Measurements from ENCODE around the gene CRACR2B. TPM values are rescaled to one million over a fixed set of nuclear protein-coding genes. Genes with fewer than 3 reads are reported as not detected.

The CRACR2B gene
- total RNA-seq, 2 experiments from 2014 or later = 7.7 to 8.1 TPM

DNA sequence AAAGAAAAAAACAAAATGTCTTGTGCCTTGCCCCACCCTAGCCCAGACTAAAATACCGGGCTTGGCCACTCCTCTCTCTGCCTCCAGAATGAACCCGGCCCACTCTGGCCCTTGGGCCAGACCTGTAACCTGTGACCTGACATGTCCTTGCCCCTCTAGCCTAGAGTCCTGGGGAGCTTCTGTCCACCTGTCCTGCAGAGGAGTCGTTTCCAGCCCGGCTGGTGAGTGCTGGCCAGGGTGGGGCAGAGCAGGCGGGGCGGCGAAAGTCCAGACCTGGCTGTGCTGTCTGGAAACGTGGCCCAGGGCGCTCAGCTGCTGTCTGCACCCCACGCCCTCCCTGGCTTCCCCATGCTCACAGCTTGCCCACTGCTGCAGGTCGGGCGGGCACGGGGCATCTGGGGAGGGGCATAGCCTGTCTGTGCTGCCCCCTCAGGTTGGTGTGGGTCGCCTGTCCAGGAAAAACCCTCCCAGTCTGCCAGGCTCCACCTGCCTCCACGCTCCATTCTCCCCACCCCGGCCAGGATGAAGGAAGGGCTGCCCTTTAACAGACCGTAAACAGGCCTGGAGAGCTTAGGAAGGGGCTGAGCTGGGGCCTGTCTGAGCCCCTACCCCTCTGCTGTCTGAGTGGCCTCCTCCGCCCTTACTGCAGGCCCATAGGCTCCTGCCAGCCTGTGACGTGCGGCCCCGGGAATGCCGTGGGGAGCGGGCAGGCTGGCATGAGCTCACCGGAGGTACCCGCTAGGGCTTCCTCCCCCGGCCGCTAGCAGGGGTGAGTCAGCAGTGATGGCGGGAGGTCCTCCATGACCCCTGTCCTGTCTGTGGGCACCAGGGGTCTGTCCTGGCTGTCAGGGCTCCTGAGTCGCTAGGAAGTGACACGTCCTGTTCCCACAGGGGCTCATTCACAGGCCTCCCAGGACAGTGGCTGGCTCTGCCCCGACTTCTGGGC, 6.9 kb downstream of the CRACR2B start:
- H3K36me3 Mint-ChIP-seq (ENCODE audit: low read depth) = peaks cover 2% of the 10 kb centered on the region
- H3K27me3 Mint-ChIP-seq = peaks cover 23% of the 10 kb centered on the region
- DNase-seq = no peak
- ChIA-PET CTCF (interaction anchor here (1.1 to 5.5 kb wide), 4 partner anchors 13 to 37 kb away, joined by 3 to 19 read pairs (median 4); partner anchors contain the start of gene PNPLA2), POLR2A (no interaction called here)
- peaks cover 19% of the 10 kb centered on the region for H3K4me1 Mint-ChIP-seq
- H3K4me3 Mint-ChIP-seq = peak overlapping the region; percentile 67
- no peak overlapping the region for H3K27ac Mint-ChIP-seq
- no peaks in the 10 kb centered on the region for H3K9me3 Mint-ChIP-seq

DNA sequence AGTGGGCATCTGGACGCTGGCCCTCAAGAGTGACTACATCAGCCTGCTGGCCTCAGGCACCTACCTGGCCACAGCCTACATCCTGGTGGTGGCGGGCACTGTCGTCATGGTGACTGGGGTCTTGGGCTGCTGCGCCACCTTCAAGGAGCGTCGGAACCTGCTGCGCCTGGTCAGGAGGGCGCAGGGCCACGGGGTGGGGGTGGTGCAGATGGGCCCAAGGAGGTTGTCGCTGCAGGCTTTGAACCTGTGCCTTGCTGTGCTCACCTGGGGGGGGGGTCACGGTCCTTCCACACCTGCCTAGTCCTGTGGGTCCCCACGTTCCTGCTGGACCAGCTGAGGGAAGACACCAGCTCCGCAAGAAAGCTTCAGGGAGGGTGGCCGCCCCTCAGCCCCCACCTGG, 8.6 kb downstream of the CRACR2B start:
- Mint-ChIP-seq H3K4me3 (no peak overlapping the region), H3K9me3 (no peaks in the 10 kb centered on the region), H3K4me1 (peaks cover 28% of the 10 kb centered on the region), H3K27me3 (peaks cover 12% of the 10 kb centered on the region), H3K27ac (no peak overlapping the region), H3K36me3 (ENCODE audit: low read depth) (peaks cover 5% of the 10 kb centered on the region)
- DNase-seq = no peak
- POLR2A ChIA-PET = no interaction called here
- CTCF ChIA-PET = interaction anchor here (5.5 kb wide), 1 partner anchor 11 kb away, joined by 19 read pairs; no protein-coding TSS in a partner anchor

DNA sequence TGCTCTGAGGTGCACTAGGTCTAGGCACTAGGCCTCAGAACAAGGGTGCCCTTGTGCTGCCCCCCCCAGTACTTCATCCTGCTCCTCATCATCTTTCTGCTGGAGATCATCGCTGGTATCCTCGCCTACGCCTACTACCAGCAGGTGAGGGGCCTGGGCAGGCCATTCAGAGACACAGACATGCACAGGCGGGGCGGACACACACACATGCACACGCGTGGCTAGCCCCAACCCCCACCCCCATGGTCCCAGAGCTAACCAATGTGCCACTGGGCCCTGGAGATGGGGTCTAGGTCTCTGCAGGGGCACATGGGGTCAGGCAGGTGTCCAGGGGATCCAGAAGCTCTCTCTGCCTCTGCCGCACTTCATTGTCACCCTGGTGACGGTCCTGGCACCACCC, 9.0 kb downstream of the CRACR2B start:
- ChIA-PET CTCF (no interaction called here), POLR2A (no interaction called here)
- H3K9me3 Mint-ChIP-seq = no peaks in the 10 kb centered on the region
- H3K4me3 Mint-ChIP-seq = no peak overlapping the region
- peaks cover 5% of the 10 kb centered on the region for H3K36me3 Mint-ChIP-seq (ENCODE audit: low read depth)
- peaks cover 8% of the 10 kb centered on the region for H3K27me3 Mint-ChIP-seq
- no peak overlapping the region for H3K27ac Mint-ChIP-seq
- no peak for DNase-seq
- H3K4me1 Mint-ChIP-seq = peaks cover 27% of the 10 kb centered on the region

DNA sequence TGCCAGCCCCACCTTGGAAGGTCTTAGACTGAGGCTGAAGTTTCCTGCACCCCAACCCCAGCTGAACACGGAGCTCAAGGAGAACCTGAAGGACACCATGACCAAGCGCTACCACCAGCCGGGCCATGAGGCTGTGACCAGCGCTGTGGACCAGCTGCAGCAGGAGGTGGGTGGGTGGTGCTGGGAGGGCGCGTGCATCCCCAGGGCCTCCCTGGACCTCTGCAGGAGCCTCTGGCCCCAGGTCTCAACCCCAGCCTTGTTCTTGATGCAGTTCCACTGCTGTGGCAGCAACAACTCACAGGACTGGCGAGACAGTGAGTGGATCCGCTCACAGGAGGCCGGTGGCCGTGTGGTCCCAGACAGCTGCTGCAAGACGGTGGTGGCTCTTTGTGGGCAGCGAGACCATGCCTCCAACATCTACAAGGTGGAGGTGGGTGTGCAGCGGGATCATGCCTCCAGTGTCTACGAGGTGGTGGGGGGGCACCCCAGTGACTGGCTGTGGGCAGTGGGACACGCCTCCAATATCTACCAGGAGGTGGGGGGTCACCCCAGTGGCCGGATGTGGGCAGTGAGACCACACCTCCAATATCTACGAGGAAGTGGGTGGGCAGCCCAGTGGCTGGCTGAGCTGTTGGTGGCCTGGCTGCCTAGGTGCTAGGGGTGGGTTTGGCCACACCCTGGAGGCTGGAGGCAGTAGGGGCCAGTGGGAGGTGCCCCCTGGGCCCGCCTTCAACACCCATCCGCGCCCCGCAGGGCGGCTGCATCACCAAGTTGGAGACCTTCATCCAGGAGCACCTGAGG, 9.7 kb downstream of the CRACR2B start:
- Mint-ChIP-seq H3K27me3 (peaks cover 4% of the 10 kb centered on the region), H3K36me3 (ENCODE audit: low read depth) (peaks cover 5% of the 10 kb centered on the region), H3K9me3 (no peaks in the 10 kb centered on the region), H3K27ac (no peak overlapping the region), H3K4me3 (no peak overlapping the region), H3K4me1 (peaks cover 24% of the 10 kb centered on the region)
- ChIA-PET POLR2A (no interaction called here), CTCF (interaction anchor here (0.9 kb wide), 1 partner anchor 11 kb away, joined by 3 read pairs; no protein-coding TSS in a partner anchor)
- DNase-seq = no peak

DNA sequence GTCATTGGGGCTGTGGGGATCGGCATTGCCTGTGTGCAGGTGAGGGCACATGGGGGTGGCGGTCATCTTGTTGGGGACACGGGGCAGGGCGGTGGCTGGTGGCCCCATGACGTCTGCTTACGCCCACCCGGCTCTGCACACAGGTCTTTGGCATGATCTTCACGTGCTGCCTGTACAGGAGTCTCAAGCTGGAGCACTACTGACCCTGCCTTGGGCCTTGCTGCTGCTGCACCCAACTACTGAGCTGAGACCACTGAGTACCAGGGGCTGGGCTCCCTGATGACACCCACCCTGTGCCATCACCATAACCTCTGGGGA, 10.2 kb downstream of the CRACR2B start:
- ChIA-PET CTCF (interaction anchor here (0.7 to 0.9 kb wide), 2 partner anchors 11 to 68 kb away, joined by 3 read pairs; no protein-coding TSS in a partner anchor), POLR2A (no interaction called here)
- peaks cover 24% of the 10 kb centered on the region for H3K4me1 Mint-ChIP-seq
- DNase-seq = no peak
- H3K9me3 Mint-ChIP-seq = no peaks in the 10 kb centered on the region
- peaks cover 4% of the 10 kb centered on the region for H3K27me3 Mint-ChIP-seq
- peaks cover 5% of the 10 kb centered on the region for H3K36me3 Mint-ChIP-seq (ENCODE audit: low read depth)
- H3K4me3 Mint-ChIP-seq = no peak overlapping the region
- no peak overlapping the region for H3K27ac Mint-ChIP-seq

DNA sequence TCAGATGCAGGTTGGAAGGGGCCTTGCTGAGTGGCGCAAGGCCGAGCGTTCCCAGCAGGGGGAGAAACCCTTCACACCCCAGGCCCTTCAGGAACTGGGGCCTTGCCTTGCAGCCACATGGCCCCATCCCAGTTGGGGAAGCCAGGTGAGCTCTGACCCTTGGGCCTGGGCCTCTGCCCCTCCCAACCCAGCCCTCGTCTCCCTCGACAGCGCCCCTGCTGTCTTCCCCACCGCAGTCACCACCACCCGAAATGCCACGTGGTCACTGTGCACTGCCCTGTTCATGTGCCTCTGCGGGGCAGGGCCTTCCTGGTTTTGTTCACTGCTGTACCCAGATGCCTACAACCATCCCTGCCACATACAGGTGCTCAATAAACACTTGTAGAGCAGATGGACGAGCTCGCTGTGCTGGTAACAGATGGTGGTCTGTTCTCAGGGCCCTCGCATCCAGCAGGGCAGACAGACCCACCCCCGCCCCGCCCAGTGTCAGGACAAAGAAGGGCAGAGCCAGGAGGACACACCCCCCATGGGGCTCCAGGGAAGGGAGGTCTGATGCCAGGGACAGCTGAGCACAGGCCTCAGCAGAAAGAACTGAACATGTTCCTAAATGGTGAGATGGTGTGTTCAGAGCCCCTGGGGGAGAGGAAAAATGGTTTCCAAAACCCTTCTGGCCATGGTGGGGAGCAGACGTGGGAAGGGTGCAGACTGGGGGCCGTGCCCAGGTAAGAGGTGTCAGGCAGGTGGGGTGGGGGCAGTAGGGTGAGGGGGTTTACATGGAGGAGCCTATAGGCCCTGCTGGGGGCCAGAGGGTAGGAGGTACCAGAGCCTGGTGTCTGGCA, 10.9 kb downstream of the CRACR2B start:
- CTCF ChIA-PET = interaction anchor here (0.7 to 0.9 kb wide), 2 partner anchors 10 to 68 kb away, joined by 3 read pairs; no protein-coding TSS in a partner anchor
- Mint-ChIP-seq H3K9me3 (no peaks in the 10 kb centered on the region), H3K27ac (no peak overlapping the region), H3K36me3 (ENCODE audit: low read depth) (peaks cover 5% of the 10 kb centered on the region), H3K4me1 (peaks cover 26% of the 10 kb centered on the region), H3K27me3 (peaks cover 5% of the 10 kb centered on the region), H3K4me3 (no peak overlapping the region)
- DNase-seq = no peak
- POLR2A ChIA-PET = no interaction called here

DNA sequence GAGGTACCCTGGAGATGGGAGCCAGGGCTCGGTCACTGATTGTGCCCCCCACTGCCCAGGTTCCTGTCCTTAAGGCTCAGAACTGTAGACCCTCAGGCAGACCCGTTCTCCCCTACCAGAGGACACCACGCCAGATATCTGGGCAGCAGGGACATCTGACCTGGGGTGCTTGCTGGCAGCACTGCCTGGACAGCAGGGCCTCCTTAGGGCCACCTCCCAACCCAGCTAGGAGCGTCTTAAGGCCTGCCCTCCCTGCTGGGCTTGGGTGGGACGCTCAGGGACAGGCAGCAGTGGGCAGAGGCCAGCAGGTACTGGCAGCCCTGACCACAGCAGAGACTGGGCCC, 11.5 kb downstream of the CRACR2B start:
- POLR2A ChIA-PET = no interaction called here
- CTCF ChIA-PET = no interaction called here
- Mint-ChIP-seq H3K4me1 (peaks cover 24% of the 10 kb centered on the region), H3K4me3 (no peak overlapping the region), H3K27me3 (peaks cover 2% of the 10 kb centered on the region), H3K36me3 (ENCODE audit: low read depth) (peaks cover 5% of the 10 kb centered on the region), H3K27ac (no peak overlapping the region), H3K9me3 (no peaks in the 10 kb centered on the region)
- no peak for DNase-seq

DNA sequence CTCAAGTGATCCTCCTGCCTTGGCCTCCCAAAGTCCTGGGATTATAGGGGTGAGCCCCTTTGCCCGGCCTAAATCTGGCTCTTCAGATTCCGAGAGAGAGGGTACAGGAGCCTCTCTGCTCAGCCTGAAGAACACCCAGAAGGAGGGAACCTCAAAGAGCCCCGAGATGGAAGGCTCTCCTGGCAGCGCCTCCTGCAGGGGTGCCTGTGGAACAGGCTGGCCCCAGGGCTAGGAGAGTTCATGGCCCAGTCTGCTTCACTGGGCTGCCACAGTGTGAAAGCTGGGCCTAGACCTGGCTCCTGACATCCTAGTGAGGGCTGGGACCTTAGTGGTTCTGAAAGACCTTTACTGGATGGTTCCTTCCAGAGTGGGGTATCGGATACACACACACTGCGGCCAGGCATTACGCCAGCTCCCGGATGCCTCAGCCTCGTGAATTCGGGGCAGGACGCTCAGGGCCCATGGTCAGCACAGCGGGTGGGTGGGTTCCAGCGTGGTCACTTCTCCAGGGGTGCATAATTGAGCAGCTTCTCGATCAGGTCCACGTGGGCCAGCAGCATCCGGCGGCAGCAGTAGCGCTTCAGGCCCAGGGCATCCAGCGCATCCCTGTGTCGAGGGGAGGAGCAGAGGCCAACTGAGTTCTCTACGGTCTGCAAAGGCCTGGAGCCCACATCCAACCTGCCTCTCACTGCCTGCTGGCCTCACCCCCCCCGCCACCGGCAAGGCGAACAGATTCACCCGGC, 12.3 kb downstream of the CRACR2B start:
- Mint-ChIP-seq H3K4me3 (peak overlapping the region; percentile 81), H3K27ac (peak overlapping the region; percentile 63), H3K27me3 (peaks cover 2% of the 10 kb centered on the region), H3K9me3 (no peaks in the 10 kb centered on the region), H3K36me3 (ENCODE audit: low read depth) (peaks cover 5% of the 10 kb centered on the region), H3K4me1 (peaks cover 28% of the 10 kb centered on the region)
- ChIA-PET CTCF (interaction anchor here (1.8 kb wide), 1 partner anchor 7 kb away, joined by 7 read pairs; the partner anchor contains the start of gene CD151), POLR2A (no interaction called here)
- DNase-seq = no peak

DNA sequence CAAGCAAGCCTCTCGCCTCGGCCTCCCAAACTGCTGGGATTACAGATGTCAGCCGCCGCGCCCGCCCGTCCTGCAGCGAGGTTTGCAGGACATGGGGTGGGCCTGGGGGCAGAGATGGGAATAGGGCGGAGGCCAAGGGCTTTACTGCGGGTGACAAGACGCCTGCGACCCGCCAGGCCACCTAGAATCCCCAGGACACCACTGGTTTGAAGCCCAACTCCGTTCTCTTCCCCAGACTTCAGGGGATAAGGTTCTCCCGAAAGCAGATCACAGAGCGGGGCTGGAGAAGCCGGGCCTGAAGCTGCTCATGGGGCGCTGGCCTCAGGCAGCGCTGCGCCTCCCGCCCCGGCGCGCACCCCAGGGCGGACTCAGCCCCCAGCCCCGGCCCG, 14.3 kb downstream of the CRACR2B start:
- Mint-ChIP-seq H3K4me3 (peak overlapping the region; percentile 81), H3K4me1 (peaks cover 29% of the 10 kb centered on the region), H3K9me3 (no peaks in the 10 kb centered on the region), H3K27me3 (peaks cover 2% of the 10 kb centered on the region), H3K36me3 (ENCODE audit: low read depth) (peaks cover 5% of the 10 kb centered on the region), H3K27ac (peak overlapping the region; percentile 84)
- ChIA-PET POLR2A (no interaction called here), CTCF (interaction anchor here (1.0 to 1.8 kb wide), 4 partner anchors 9 to 733 kb away, joined by 3 to 7 read pairs (median 4); partner anchors contain the start of gene CD151)
- no peak for DNase-seq

DNA sequence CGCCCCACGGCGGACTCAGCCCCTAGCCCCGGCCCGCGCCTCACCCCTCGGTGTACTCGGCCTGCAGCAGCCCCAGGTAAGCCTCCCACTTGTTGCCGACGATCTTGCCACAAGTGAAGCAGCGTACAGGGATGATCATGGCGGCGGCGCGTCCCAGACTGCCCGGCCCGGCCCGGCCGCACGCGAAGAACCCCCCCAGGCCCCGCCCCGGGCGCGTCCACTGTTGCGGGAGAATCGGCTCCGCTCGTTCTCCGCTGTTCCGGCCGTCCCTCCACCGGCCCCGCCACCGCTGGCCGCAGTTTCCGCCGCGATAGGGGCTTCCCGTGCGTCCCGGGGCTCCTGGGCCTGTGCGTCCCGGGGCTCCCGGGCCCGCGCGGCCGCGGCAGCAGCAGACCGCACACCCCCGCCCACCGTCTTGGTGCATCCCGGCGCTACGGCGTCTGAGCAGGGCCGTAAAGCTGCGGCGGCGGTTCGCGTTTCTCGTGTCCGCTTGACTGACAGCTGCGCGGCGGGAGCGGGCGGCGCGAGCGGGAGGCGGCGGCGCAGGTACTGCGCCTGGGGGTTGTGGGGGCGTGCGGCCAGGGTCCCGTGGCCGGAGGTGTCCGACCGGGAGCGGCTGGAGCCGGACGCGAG, 14.8 kb downstream of the CRACR2B start, which contains the start of the genes POLR2L and TSPAN4:
POLR2L (minus strand) TSS at position 160 of the 633 bp plus-strand sequence; CDS start at position 139, 21 bp downstream.
TSPAN4 (plus strand) TSS at position 483 of the 633 bp plus-strand sequence. CDS start 7,453 bp downstream, outside the sequence.
- ChIA-PET CTCF (interaction anchor here (1.0 to 1.8 kb wide), 5 partner anchors 12 to 732 kb away, joined by 3 to 4 read pairs (median 4); partner anchors contain the start of gene CRACR2B), POLR2A (no interaction called here)
- Mint-ChIP-seq H3K4me1 (peaks cover 29% of the 10 kb centered on the region), H3K27me3 (peaks cover 2% of the 10 kb centered on the region), H3K27ac (peak within 1 kb of the TSS; percentile 86), H3K9me3 (no peaks in the 10 kb centered on the region), H3K36me3 (ENCODE audit: low read depth) (peaks cover 5% of the 10 kb centered on the region), H3K4me3 (peak within 1 kb of the TSS; percentile 81)
- peak; percentile 87 for DNase-seq

DNA sequence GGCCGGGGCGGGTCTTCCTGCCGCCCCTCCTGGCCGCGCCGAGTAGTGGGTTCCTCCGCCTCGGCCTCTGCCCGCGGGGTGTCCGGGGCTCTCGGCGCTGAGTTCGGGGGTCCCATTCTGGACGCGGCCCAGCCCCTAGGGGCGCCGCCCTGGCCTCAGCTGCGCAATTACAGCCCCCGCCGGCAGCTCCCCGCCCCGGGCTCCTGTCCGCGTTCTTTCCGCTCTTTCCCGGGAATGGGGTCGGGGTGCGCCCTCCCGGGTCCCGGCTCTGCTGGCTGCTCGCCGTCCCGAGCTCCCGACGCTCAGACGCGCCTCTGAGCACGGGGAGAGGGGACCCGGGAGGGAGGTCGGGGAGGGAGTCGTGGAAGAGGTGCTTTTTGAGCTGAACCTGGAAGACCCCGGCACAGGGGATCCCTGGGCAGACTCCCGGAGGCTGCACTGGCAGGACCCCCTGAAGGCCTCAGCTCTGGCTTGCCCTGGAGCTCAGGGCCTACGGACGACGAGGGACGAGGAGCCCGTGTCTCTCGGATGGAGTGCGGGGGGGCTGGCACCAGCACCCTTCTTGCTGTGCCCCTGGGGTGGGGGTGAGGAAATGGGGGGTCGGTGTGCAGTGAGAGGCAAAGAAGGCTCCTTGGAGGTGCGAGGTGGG, 15.5 kb downstream of the CRACR2B start:
- H3K4me1 Mint-ChIP-seq = peaks cover 29% of the 10 kb centered on the region
- H3K36me3 Mint-ChIP-seq (ENCODE audit: low read depth) = peaks cover 5% of the 10 kb centered on the region
- H3K9me3 Mint-ChIP-seq = no peaks in the 10 kb centered on the region
- no peak for DNase-seq
- H3K27me3 Mint-ChIP-seq = peaks cover 2% of the 10 kb centered on the region
- CTCF ChIA-PET = interaction anchor here (0.7 to 1.8 kb wide), 6 partner anchors 10 to 69 kb away, joined by 3 to 4 read pairs (median 3); partner anchors contain the start of genes CD151 and CRACR2B
- H3K27ac Mint-ChIP-seq = peak overlapping the region; percentile 42
- POLR2A ChIA-PET = no interaction called here
- H3K4me3 Mint-ChIP-seq = peak overlapping the region; percentile 70
